Gastrocnemius medialis (tissue), 4 donors: ENCODE results near the gene GSTCD. TPM values are rescaled to one million over a fixed set of nuclear protein-coding genes. Genes with fewer than 3 reads are reported as not detected.
A peak's percentile ranks its signal among the peaks of the same experiment; 100 is the strongest.

Experiments used
- ATAC-seq, 2 donors: fragments of 150-250 bp; one replicate each; pipeline ENCODE4 v1.9.1; 2016
- DNase-seq, 2 donors: peaks; one replicate each; pipeline ENCODE4 v3.0.0-alpha.2; 2019
- H3K27ac ChIP-seq, 4 donors: fragments of 200-600 bp; sonication (generic); 1 replicate in 1 of 4; 2 replicates in 3 of 4; pipeline ENCODE4 v1.5.1; 2016 to 2018; ENCODE audit warnings: mild to moderate bottlenecking in 2 of 4, moderate library complexity in 1 of 4
- H3K27me3 ChIP-seq, 3 donors: fragments of 200-600 bp; sonication (generic) in 2 of 3; 1 replicate in 1 of 3; 2 replicates in 2 of 3; pipeline versions ENCODE4 v1.5.1 to v1.6.0; 2016 to 2019; ENCODE audit warnings: mild to moderate bottlenecking in 1 of 3, moderate library complexity in 1 of 3
- H3K36me3 ChIP-seq, 2 donors: fragments of 200-600 bp; sonication (generic) in 1 of 2; one replicate each; pipeline ENCODE4 v1.5.1; 2017 to 2018
- H3K4me1 ChIP-seq, 2 donors: fragments of 200-600 bp; sonication (generic) in 1 of 2; one replicate each; pipeline ENCODE4 v1.5.1; 2016 to 2017; ENCODE audit warnings: mild to moderate bottlenecking in 2 of 2
- H3K4me3 ChIP-seq, 4 donors: fragments of 200-600 bp; sonication (generic) in 3 of 4; 1 replicate in 1 of 4; 2 replicates in 3 of 4; pipeline ENCODE4 v1.5.1; 2016 to 2019; ENCODE audit warnings: mild to moderate bottlenecking in 2 of 4
- H3K9me3 ChIP-seq, 3 donors: fragments of 200-600 bp; sonication (generic) in 2 of 3; 1 replicate in 1 of 3; 2 replicates in 2 of 3; pipeline ENCODE4 v1.5.1; 2016 to 2019
- CTCF ChIP-seq, 5 experiments: fragments of 450-650 bp in 3 of 5; fragments of 200-600 bp in 2 of 5; sonication (generic) in 2 of 5; IDR thresholded peaks in 4 of 5; conservative IDR thresholded peaks in 1 of 5; 1 replicate in 4 of 5; 2 replicates in 1 of 5; pipeline ENCODE4 v1.5.1; 2016 to 2019; ENCODE audit warnings: antibody characterized with exemption in 5 of 5, mild to moderate bottlenecking in 3 of 5, moderate library complexity in 3 of 5
- POLR2A ChIP-seq, 2 donors: fragments of 450-650 bp; IDR thresholded peaks; one replicate each; pipeline ENCODE4 v1.6.1; 2017; ENCODE audit warnings: antibody characterized with exemption in 2 of 2, mild to moderate bottlenecking in 2 of 2, moderate library complexity in 2 of 2
- in situ Hi-C, 4 donors: fragments of 200-750 bp; cut with MboI; loops; one replicate each; pipeline versions ENCODE4 v1.15.0 to v1.8.0; 2017; ENCODE audit warnings: low sequenced_read_pairs in 4 of 4
- intact Hi-C: fragments of 100-400 bp; cut with DNase I; formaldehyde crosslinking; loops from one replicate; pipeline ENCODE4 v1.15.1; 2023; ENCODE audit warnings: low total_unique reads
- total RNA-seq, 4 donors: library from RNA; depleted of rRNA; stranded (reverse); fragments of >200 nt; gene quantifications; one replicate each; pipeline versions ENCODE4 v1.1.0 to v1.2.3, GENCODE V29; 2016

The GSTCD gene
- total RNA-seq, 4 donors from 2014 or later: 1.8 to 15.0 (median 5.6) TPM

- in situ Hi-C loops (no loop called here), intact Hi-C loops (no loop called here)
- no peaks in the 10 kb centered on the region for H3K27me3 ChIP-seq
- H3K27ac ChIP-seq: no peak overlapping the region
- no peak for TF ChIP-seq POLR2A (IDR thresholded peaks at IDR 0.05)
- no peak for TF ChIP-seq CTCF (IDR thresholded peaks at IDR 0.05 in 4 of 5, conservative IDR thresholded peaks at IDR 0.05 in 1 of 5)
- H3K4me1 ChIP-seq: peaks cover 4 to 6% of the 10 kb centered on the region in 2 donors
- H3K9me3 ChIP-seq: no peaks in the 10 kb centered on the region
- no peaks in the 10 kb centered on the region for H3K36me3 ChIP-seq
- H3K4me3 ChIP-seq: no peak overlapping the region
- no peak for DNase-seq
- no peak for ATAC-seq
These were observed 98.9 kb downstream of the GSTCD start for GRCh38 chr4:105807496-105807895.

- Histone ChIP-seq H3K9me3 (no peaks in the 10 kb centered on the region), H3K27me3 (no peaks in the 10 kb centered on the region), H3K27ac (no peak overlapping the region), H3K4me3 (peak overlapping the region; percentile 9 to 42 (median 28)), H3K4me1 (peaks cover 4 to 6% of the 10 kb centered on the region in 2 donors), H3K36me3 (no peaks in the 10 kb centered on the region)
- TF ChIP-seq CTCF (IDR thresholded peaks at IDR 0.05 in 4 of 5, conservative IDR thresholded peaks at IDR 0.05 in 1 of 5) (no peak), POLR2A (IDR thresholded peaks at IDR 0.05) (no peak)
- no peak for ATAC-seq
- intact Hi-C loops: no loop called here
- in situ Hi-C loops: no loop called here
- no peak for DNase-seq
These were observed 99.6 kb downstream of the GSTCD start for GRCh38 chr4:105808030-105808749.

GRCh38 chr4:105808750-105809041 is 100.1 kb downstream of the GSTCD start:
- TF ChIP-seq CTCF (IDR thresholded peaks at IDR 0.05 in 4 of 5, conservative IDR thresholded peaks at IDR 0.05 in 1 of 5) (no peak), POLR2A (IDR thresholded peaks at IDR 0.05) (no peak)
- H3K27me3 ChIP-seq: no peaks in the 10 kb centered on the region
- H3K27ac ChIP-seq: no peak overlapping the region
- H3K9me3 ChIP-seq: no peaks in the 10 kb centered on the region
- intact Hi-C loops: no loop called here
- no peaks in the 10 kb centered on the region for H3K36me3 ChIP-seq
- in situ Hi-C loops: no loop called here
- DNase-seq (no peak), ATAC-seq (peak; percentile 68 to 85)
- peak overlapping the region; percentile 9 to 42 (median 28) for H3K4me3 ChIP-seq
- peaks cover 4 to 6% of the 10 kb centered on the region in 2 donors for H3K4me1 ChIP-seq

GRCh38 chr4:105815701-105816100 is 107.1 kb downstream of the GSTCD start:
- Histone ChIP-seq H3K27ac (no peak overlapping the region), H3K27me3 (no peaks in the 10 kb centered on the region), H3K4me1 (peaks cover 7 to 8% of the 10 kb centered on the region in 2 donors), H3K9me3 (no peaks in the 10 kb centered on the region), H3K4me3 (no peak overlapping the region), H3K36me3 (no peaks in the 10 kb centered on the region)
- in situ Hi-C loops: no loop called here
- no peak for DNase-seq
- ATAC-seq: no peak
- intact Hi-C loops: no loop called here
- TF ChIP-seq CTCF (IDR thresholded peaks at IDR 0.05 in 4 of 5, conservative IDR thresholded peaks at IDR 0.05 in 1 of 5) (no peak), POLR2A (IDR thresholded peaks at IDR 0.05) (no peak)

- H3K27me3 ChIP-seq: no peaks in the 10 kb centered on the region
- in situ Hi-C loops: no loop called here
- H3K4me1 ChIP-seq: peaks cover 8% of the 10 kb centered on the region in 2 donors
- no peak overlapping the region for H3K4me3 ChIP-seq
- no peak for TF ChIP-seq CTCF (IDR thresholded peaks at IDR 0.05 in 4 of 5, conservative IDR thresholded peaks at IDR 0.05 in 1 of 5)
- no peak for TF ChIP-seq POLR2A (IDR thresholded peaks at IDR 0.05)
- no peak for DNase-seq
- no peak overlapping the region for H3K27ac ChIP-seq
- intact Hi-C loops: no loop called here
- no peak for ATAC-seq
- H3K9me3 ChIP-seq: no peaks in the 10 kb centered on the region
- no peaks in the 10 kb centered on the region for H3K36me3 ChIP-seq
These were observed 113.5 kb downstream of the GSTCD start for GRCh38 chr4:105822061-105822460.
